WTC11 (cell line): Measurements from ENCODE around the gene MTFMT.

Experiments used
- ARID4B ChIP-seq: sonication (generic); formaldehyde crosslinking; IDR thresholded peaks from 2 replicates; pipeline ENCODE4 v1.8.0; 2023; ENCODE audit warnings: missing genetic modification reagents, mild to moderate bottlenecking, borderline replicate concordance
- CREM ChIP-seq: sonication (generic); formaldehyde crosslinking; IDR thresholded peaks from 2 replicates; pipeline ENCODE4 v1.8.1; 2022; ENCODE audit warnings: mild to moderate bottlenecking, missing genetic modification reagents, moderate library complexity
- FOXJ3 ChIP-seq: sonication (generic); formaldehyde crosslinking; IDR thresholded peaks from 2 replicates; pipeline ENCODE4 v1.9.0; 2021; ENCODE audit warnings: missing genetic modification reagents, mild to moderate bottlenecking, borderline replicate concordance
- NFE2L1 ChIP-seq: sonication (generic); formaldehyde crosslinking; IDR thresholded peaks from 2 replicates; pipeline ENCODE4 v1.8.1; 2023; ENCODE audit warnings: missing genetic modification reagents
- NR1H2 ChIP-seq: sonication (generic); formaldehyde crosslinking; IDR thresholded peaks from 2 replicates; pipeline ENCODE4 v1.9.0; 2021; ENCODE audit warnings: mild to moderate bottlenecking, moderate library complexity, missing genetic modification reagents
- NR2C2 ChIP-seq: sonication (generic); formaldehyde crosslinking; IDR thresholded peaks from 2 replicates; pipeline ENCODE4 v1.8.0; 2022; ENCODE audit warnings: mild to moderate bottlenecking, missing genetic modification reagents
- PREB ChIP-seq: sonication (generic); formaldehyde crosslinking; IDR thresholded peaks from 2 replicates; pipeline ENCODE4 v1.8.1; 2022; ENCODE audit warnings: mild to moderate bottlenecking, missing genetic modification reagents, moderate library complexity, borderline replicate concordance
- ZNF138 ChIP-seq: sonication (generic); formaldehyde crosslinking; conservative IDR thresholded peaks from 2 replicates; pipeline ENCODE4 v1.8.1; 2022; ENCODE audit warnings: mild to moderate bottlenecking, moderate library complexity, missing genetic modification reagents
- ZNF317 ChIP-seq: sonication (generic); formaldehyde crosslinking; IDR thresholded peaks from 2 replicates; pipeline ENCODE4 v1.8.1; 2023; ENCODE audit warnings: low read depth, mild to moderate bottlenecking, moderate library complexity, missing genetic modification reagents, borderline replicate concordance
- ZNF396 ChIP-seq: fragments of 250-450 bp; sonication (Bioruptor Pico); IDR thresholded peaks from 2 replicates; pipeline ENCODE4 v1.8.0; 2021; ENCODE audit warnings: mild to moderate bottlenecking, moderate library complexity, borderline replicate concordance
- ZNF416 ChIP-seq: fragments of 250-450 bp; sonication (Bioruptor Pico); IDR thresholded peaks from 2 replicates; pipeline ENCODE4 v1.9.0; 2021; ENCODE audit warnings: mild to moderate bottlenecking, inconsistent platforms
- ZNF423 ChIP-seq: fragments of 250-450 bp; sonication (Bioruptor Pico); IDR thresholded peaks from 2 replicates; pipeline ENCODE4 v2.1.2; 2022; ENCODE audit warnings: mild to moderate bottlenecking, moderate library complexity
- TF ChIP-seq, protein P1 (sequence below): fragments of 200-600 bp; IDR thresholded peaks from 2 replicates; pipeline ENCODE4 v1.8.0; 2022; ENCODE audit warnings: antibody characterized with exemption
- TF ChIP-seq, protein P2 (sequence below): sonication (generic); formaldehyde crosslinking; IDR thresholded peaks from 2 replicates; pipeline ENCODE4 v1.8.0; 2022; ENCODE audit warnings: mild to moderate bottlenecking, missing genetic modification reagents

DNA sequence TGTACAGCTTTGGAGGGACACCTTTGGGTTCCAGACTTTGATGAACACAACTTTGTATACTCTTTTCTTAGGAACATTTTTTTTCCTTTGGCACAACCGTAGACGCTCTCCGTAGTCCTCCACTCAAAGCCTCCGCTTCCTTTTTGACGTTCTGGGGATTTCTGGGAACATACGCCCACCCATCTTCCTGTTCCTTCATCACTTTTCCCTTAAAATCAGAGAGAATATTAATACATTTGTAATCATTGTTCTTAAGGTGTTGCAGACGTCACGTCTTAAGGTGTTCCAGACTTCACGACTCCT lies 39.3 kb downstream of the MTFMT start:
- TF ChIP-seq, protein P1, sequence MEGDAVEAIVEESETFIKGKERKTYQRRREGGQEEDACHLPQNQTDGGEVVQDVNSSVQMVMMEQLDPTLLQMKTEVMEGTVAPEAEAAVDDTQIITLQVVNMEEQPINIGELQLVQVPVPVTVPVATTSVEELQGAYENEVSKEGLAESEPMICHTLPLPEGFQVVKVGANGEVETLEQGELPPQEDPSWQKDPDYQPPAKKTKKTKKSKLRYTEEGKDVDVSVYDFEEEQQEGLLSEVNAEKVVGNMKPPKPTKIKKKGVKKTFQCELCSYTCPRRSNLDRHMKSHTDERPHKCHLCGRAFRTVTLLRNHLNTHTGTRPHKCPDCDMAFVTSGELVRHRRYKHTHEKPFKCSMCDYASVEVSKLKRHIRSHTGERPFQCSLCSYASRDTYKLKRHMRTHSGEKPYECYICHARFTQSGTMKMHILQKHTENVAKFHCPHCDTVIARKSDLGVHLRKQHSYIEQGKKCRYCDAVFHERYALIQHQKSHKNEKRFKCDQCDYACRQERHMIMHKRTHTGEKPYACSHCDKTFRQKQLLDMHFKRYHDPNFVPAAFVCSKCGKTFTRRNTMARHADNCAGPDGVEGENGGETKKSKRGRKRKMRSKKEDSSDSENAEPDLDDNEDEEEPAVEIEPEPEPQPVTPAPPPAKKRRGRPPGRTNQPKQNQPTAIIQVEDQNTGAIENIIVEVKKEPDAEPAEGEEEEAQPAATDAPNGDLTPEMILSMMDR: no peak
- TF ChIP-seq ZNF416 (CRISPR knock-in tag) (no peak), PREB (CRISPR knock-in tag) (no peak), ZNF396 (CRISPR knock-in tag) (no peak), NR2C2 (no peak), ARID4B (no peak), ZNF423 (no peak), NFE2L1 (no peak), FOXJ3 (no peak), ZNF317 (CRISPR knock-in tag) (no peak), ZNF138 (CRISPR knock-in tag) (no peak), CREM (CRISPR knock-in tag) (no peak), NR1H2 (no peak)
- TF ChIP-seq, protein P2, sequence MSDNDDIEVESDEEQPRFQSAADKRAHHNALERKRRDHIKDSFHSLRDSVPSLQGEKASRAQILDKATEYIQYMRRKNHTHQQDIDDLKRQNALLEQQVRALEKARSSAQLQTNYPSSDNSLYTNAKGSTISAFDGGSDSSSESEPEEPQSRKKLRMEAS (CRISPR knock-in tag): no peak
